ENCODE data around the gene TJAP1.
"Not testable (repeated sequence)": the region's sequence is repeated elsewhere in the genome, so short reads cannot be mapped to it uniquely, and the experiment has no call there.

- not testable (repeated sequence) for TF ChIP-seq CTCF, EZH2 (IDR thresholded peaks at IDR 0.05)
Observed at GRCh38 chr6:43498291-43498690, 20.9 kb downstream of the TJAP1 start.

Data from neural progenitor cell (in vitro differentiated cells).